WERI-Rb-1 (cell line): ENCODE measurements around the gene GDI1.

Source experiments
- DNase-seq: peaks from one replicate; pipeline ENCODE4 v3.0.0-alpha.2; 2020
- H3K27ac ChIP-seq: fragments of 250-450 bp; sonication (Bioruptor Pico); 2 replicates; pipeline ENCODE4 v1.5.1; 2020; ENCODE audit warnings: mild to moderate bottlenecking, moderate library complexity
- H3K27me3 ChIP-seq: fragments of 250-450 bp; sonication (Bioruptor Pico); 2 replicates; pipeline ENCODE4 v1.5.1; 2021; ENCODE audit warnings: mild to moderate bottlenecking, low read depth, moderate library complexity; ENCODE audit not compliant: insufficient read depth, severe bottlenecking
- H3K36me3 ChIP-seq: fragments of 250-450 bp; sonication (Bioruptor Pico); 2 replicates; pipeline ENCODE4 v1.5.1; 2020; ENCODE audit warnings: mild to moderate bottlenecking, moderate library complexity
- H3K4me3 ChIP-seq: 2 replicates; pipeline ENCODE4 v1.5.1; 2011; ENCODE audit warnings: low read depth, mild to moderate bottlenecking, control low read depth, low read length
- H3K9me3 ChIP-seq: fragments of 250-450 bp; sonication (Bioruptor Pico); 2 replicates; pipeline ENCODE4 v1.5.1; 2021; ENCODE audit warnings: mild to moderate bottlenecking, moderate library complexity; ENCODE audit not compliant: severe bottlenecking
- TF ChIP-seq, protein P1 (sequence below): IDR thresholded peaks from 2 replicates; pipeline ENCODE4 v1.5.1; 2011; ENCODE audit warnings: low read depth, mild to moderate bottlenecking, control low read depth, inconsistent platforms, low read length

The GDI1 gene

GRCh38 chrX:154476821-154477220, 39.9 kb downstream of the GDI1 start:
- Histone ChIP-seq H3K4me3 (no peak overlapping the region), H3K27me3 (peaks cover 8% of the 10 kb centered on the region), H3K9me3 (peaks cover 8% of the 10 kb centered on the region), H3K27ac (no peak overlapping the region), H3K36me3 (peaks cover 13% of the 10 kb centered on the region)
- TF ChIP-seq, protein P1, sequence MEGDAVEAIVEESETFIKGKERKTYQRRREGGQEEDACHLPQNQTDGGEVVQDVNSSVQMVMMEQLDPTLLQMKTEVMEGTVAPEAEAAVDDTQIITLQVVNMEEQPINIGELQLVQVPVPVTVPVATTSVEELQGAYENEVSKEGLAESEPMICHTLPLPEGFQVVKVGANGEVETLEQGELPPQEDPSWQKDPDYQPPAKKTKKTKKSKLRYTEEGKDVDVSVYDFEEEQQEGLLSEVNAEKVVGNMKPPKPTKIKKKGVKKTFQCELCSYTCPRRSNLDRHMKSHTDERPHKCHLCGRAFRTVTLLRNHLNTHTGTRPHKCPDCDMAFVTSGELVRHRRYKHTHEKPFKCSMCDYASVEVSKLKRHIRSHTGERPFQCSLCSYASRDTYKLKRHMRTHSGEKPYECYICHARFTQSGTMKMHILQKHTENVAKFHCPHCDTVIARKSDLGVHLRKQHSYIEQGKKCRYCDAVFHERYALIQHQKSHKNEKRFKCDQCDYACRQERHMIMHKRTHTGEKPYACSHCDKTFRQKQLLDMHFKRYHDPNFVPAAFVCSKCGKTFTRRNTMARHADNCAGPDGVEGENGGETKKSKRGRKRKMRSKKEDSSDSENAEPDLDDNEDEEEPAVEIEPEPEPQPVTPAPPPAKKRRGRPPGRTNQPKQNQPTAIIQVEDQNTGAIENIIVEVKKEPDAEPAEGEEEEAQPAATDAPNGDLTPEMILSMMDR = no peak
- DNase-seq = peak; percentile 11

GRCh38 chrX:154477891-154478477, 41.0 kb downstream of the GDI1 start:
- no peak for DNase-seq
- Histone ChIP-seq H3K27ac (peak overlapping the region; percentile 44), H3K9me3 (peaks cover 8% of the 10 kb centered on the region), H3K36me3 (peaks cover 12% of the 10 kb centered on the region), H3K4me3 (peak overlapping the region; percentile 39), H3K27me3 (peaks cover 7% of the 10 kb centered on the region)
- TF ChIP-seq, protein P1 = no peak

DNA sequence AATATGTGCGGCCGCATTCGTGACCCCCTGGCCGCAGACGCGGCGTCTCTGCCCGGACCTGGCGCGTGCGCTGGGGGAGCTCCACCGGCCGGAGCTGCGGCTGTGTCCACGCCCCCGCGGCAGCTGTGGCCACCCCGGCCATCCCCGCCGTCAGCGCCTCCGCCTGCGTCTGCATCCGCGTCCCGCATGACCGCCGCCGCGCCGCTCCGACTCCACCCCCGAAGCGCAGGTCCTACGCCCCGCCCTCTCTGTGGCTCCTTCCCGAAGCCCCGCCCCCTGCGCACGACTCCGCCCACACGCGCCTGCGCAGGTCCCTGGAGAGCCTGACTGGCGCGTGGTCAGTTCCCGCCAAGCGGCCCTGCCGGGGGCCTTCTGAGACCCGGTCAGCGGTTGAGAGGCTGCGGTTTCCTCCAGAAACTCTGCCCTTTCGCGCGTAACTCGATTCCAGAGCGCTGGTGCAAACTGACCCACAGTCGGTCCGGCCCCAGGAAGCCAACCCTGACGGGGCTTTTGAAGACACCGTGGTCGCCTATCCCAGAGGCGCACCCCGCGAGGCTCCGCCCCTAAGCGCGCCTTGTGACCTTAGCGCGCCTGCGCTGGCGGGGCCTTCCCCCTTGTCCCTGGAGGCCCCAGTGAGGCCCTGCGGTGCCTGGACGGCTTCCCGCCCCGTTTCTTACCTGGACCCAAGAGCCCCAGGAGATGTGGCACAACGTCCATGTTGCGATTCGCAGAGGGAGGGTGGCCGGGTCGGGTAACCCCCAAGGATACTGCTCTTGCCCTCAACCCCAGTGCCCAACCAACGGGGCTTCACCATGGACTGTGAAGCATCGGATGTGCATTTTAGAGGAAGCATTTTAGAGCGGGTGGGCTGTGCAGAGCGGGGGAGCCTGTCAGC, 42.0 kb downstream of the GDI1 start, which contains the start of gene LAGE3:
LAGE3 (minus strand) TSS at position 554 of the 895 bp plus-strand sequence; CDS start at position 188, 366 bp downstream.
- peak; percentile 95 for DNase-seq
- Histone ChIP-seq H3K27me3 (peaks cover 7% of the 10 kb centered on the region), H3K4me3 (peak within 1 kb of the TSS; percentile 39), H3K36me3 (peaks cover 14% of the 10 kb centered on the region), H3K27ac (peak within 1 kb of the TSS; percentile 44), H3K9me3 (peaks cover 8% of the 10 kb centered on the region)
- TF ChIP-seq, protein P1 = no peak

DNA sequence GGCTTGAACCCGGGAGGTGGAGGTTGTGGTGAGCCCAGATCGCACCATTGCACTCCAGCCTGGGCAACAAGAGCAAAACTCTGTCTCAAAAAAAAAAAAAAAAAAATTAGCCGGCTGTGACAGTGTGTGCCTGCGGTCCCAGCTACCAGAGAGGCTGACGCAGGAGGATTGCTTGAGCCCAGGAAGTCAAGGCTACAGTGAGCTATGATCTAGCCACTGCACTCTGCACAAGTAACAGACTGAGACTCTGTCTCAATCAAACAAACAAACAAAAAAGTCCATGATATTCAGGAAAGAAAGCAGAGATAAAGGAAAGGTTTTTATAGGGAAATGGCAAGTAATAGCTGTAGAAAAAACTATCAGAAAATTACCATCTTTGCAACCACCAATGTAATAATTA, 44.2 kb downstream of the GDI1 start:
- Histone ChIP-seq H3K27ac (no peak overlapping the region), H3K9me3 (peaks cover 8% of the 10 kb centered on the region), H3K27me3 (peaks cover 7% of the 10 kb centered on the region), H3K4me3 (no peak overlapping the region), H3K36me3 (peaks cover 21% of the 10 kb centered on the region)
- no peak for DNase-seq
- TF ChIP-seq, protein P1 = no peak

DNA sequence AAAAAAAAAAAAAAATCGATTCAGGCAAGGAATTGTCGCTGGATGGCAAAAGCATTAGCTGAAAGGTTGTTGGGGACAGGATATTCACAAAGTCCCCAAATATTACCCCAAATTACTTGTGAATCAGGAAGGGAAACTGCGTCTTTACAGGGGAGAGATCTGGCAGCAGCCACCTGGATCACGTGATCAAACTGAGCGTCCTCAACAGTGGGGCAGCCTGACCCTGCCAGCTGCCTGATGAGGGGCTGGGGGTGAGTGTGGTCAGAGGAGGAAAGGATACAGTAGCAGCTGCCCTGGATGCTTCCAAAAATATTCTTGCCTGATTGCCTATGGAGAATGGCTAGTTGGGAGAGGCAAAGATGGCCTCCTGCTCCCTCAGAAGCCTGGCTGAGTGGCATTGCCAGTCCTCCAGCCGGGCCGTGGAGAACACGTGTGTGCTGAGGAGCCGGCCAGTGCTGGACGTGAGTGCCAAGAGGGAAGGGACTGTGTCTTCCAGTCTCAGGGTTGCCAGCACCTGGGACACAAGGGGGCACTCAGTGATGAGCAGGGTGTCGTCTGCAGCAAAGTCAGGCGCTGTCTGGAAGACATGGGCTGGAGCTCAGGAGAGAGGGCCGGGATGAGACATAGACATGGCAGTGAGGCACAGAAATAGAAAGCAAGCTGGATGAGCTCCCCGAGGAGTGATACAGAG, 45.1 kb downstream of the GDI1 start:
- H3K36me3 ChIP-seq = peaks cover 21% of the 10 kb centered on the region
- no peak overlapping the region for H3K4me3 ChIP-seq
- peaks cover 8% of the 10 kb centered on the region for H3K9me3 ChIP-seq
- DNase-seq = no peak
- peaks cover 7% of the 10 kb centered on the region for H3K27me3 ChIP-seq
- TF ChIP-seq, protein P1 = 0 out of 2 replicates have a peak, but pooled peaks have one; percentile 3
- no peak overlapping the region for H3K27ac ChIP-seq
